ENCODE results near the gene SEMG2. TPM values are rescaled to one million over a fixed set of nuclear protein-coding genes. Genes with fewer than 3 reads are reported as not detected.
A peak's percentile ranks its signal among the peaks of the same experiment; 100 is the strongest.

Gene SEMG2
- total RNA-seq: not detected
- long read RNA-seq: 0 reads

GRCh38 chr20:45221076-45221475 is at the start of gene SEMG2:
Gene SEMG2, plus strand, starts transcription at chr20:45221373. Its CDS starts 17 bp downstream, at chr20:45221390.
- TF ChIP-seq CTCF (IDR thresholded peaks at IDR 0.05): no peak
- no peak within 1 kb of the TSS for H3K27ac ChIP-seq
- H3K9me3 ChIP-seq: no peaks in the 10 kb centered on the region
- peaks cover 4% of the 10 kb centered on the region for H3K27me3 ChIP-seq
- DNase-seq (no peak), ATAC-seq (no peak)
- H3K36me3 ChIP-seq: no peaks in the 10 kb centered on the region
- H3K4me1 ChIP-seq: no peaks in the 10 kb centered on the region
- H3K4me3 ChIP-seq: no peak within 1 kb of the TSS
- intact Hi-C loops (cut with DNase I): no loop called here

GRCh38 chr20:45173522-45173921 is 47.7 kb upstream of the SEMG2 start:
- H3K4me1 ChIP-seq: no peaks in the 10 kb centered on the region
- DNase-seq (no peak), ATAC-seq (no peak)
- H3K27me3 ChIP-seq: no peaks in the 10 kb centered on the region
- H3K36me3 ChIP-seq: no peaks in the 10 kb centered on the region
- H3K9me3 ChIP-seq: no peaks in the 10 kb centered on the region
- no peak overlapping the region for H3K4me3 ChIP-seq
- H3K27ac ChIP-seq: no peak overlapping the region
- no peak for TF ChIP-seq CTCF (IDR thresholded peaks at IDR 0.05)
- intact Hi-C loops (cut with DNase I): no loop called here

- H3K4me1 ChIP-seq: no peaks in the 10 kb centered on the region
- H3K36me3 ChIP-seq: no peaks in the 10 kb centered on the region
- TF ChIP-seq CTCF (IDR thresholded peaks at IDR 0.05): no peak
- H3K9me3 ChIP-seq: no peaks in the 10 kb centered on the region
- H3K27me3 ChIP-seq: no peaks in the 10 kb centered on the region
- H3K4me3 ChIP-seq: no peak within 1 kb of the TSS
- DNase-seq (peak; percentile 81), ATAC-seq (peak; percentile 58)
- no peak within 1 kb of the TSS for H3K27ac ChIP-seq
- intact Hi-C loops (cut with DNase I): no loop called here
Measured at GRCh38 chr20:45174434-45175364, 46.5 kb upstream of the SEMG2 start, which contains the start of gene PI3. Gene PI3, plus strand, starts transcription at chr20:45174902. Its CDS starts 21 bp downstream, at chr20:45174923.

GRCh38 chr20:45176526-45177267 is 44.5 kb upstream of the SEMG2 start:
- Histone ChIP-seq H3K27me3 (no peaks in the 10 kb centered on the region), H3K27ac (no peak overlapping the region), H3K4me3 (no peak overlapping the region), H3K9me3 (no peaks in the 10 kb centered on the region), H3K36me3 (no peaks in the 10 kb centered on the region), H3K4me1 (no peaks in the 10 kb centered on the region)
- intact Hi-C loops (cut with DNase I): no loop called here
- TF ChIP-seq CTCF (IDR thresholded peaks at IDR 0.05): no peak
- ATAC-seq: no peak
- DNase-seq: no peak

GRCh38 chr20:45179166-45179565 is 42.0 kb upstream of the SEMG2 start:
- intact Hi-C loops (cut with DNase I): no loop called here
- H3K9me3 ChIP-seq: no peaks in the 10 kb centered on the region
- H3K36me3 ChIP-seq: no peaks in the 10 kb centered on the region
- ATAC-seq (no peak), DNase-seq (no peak)
- no peaks in the 10 kb centered on the region for H3K4me1 ChIP-seq
- TF ChIP-seq CTCF (IDR thresholded peaks at IDR 0.05): no peak
- no peak overlapping the region for H3K4me3 ChIP-seq
- H3K27me3 ChIP-seq: no peaks in the 10 kb centered on the region
- no peak overlapping the region for H3K27ac ChIP-seq
